ENCODE data around the gene MGAT1.

The MGAT1 gene

GRCh38 chr5:180823940-180824629 is 21.5 kb upstream of the MGAT1 start:
- DNase-seq (ENCODE audit: low read depth) = no peak

- no peak for DNase-seq (ENCODE audit: low read depth)
These were observed 20.7 kb upstream of the MGAT1 start for GRCh38 chr5:180823346-180823745.

GRCh38 chr5:180821538-180821937 is 18.9 kb upstream of the MGAT1 start:
- DNase-seq (ENCODE audit: low read depth) = no peak

- no peak for DNase-seq (ENCODE audit: low read depth)
These were observed 18.2 kb upstream of the MGAT1 start for GRCh38 chr5:180820788-180821321.

GRCh38 chr5:180818677-180819341 is 16.2 kb upstream of the MGAT1 start:
- DNase-seq (ENCODE audit: low read depth) = no peak

GRCh38 chr5:180817893-180818674 is 15.5 kb upstream of the MGAT1 start:
- no peak for DNase-seq (ENCODE audit: low read depth)

GRCh38 chr5:180816608-180817534 is 14.3 kb upstream of the MGAT1 start:
- DNase-seq (ENCODE audit: low read depth) = no peak

GRCh38 chr5:180815293-180815917 is 12.8 kb upstream of the MGAT1 start:
- no peak for DNase-seq (ENCODE audit: low read depth)

- DNase-seq (ENCODE audit: low read depth) = no peak
These were observed 10.8 kb upstream of the MGAT1 start for GRCh38 chr5:180813420-180813819.

- no peak for DNase-seq (ENCODE audit: low read depth)
These were observed 9.1 kb upstream of the MGAT1 start for GRCh38 chr5:180811623-180812124.

GRCh38 chr5:180810959-180811622 is 8.5 kb upstream of the MGAT1 start:
- no peak for DNase-seq (ENCODE audit: low read depth)

- DNase-seq (ENCODE audit: low read depth) = peak; percentile 91
These were observed 7.8 kb upstream of the MGAT1 start for GRCh38 chr5:180810210-180810958.

- DNase-seq (ENCODE audit: low read depth) = peak; percentile 91
These were observed 7.0 kb upstream of the MGAT1 start for GRCh38 chr5:180809403-180810209.

- DNase-seq (ENCODE audit: low read depth) = no peak
These were observed 5.9 kb upstream of the MGAT1 start for GRCh38 chr5:180808461-180809000.

GRCh38 chr5:180807654-180808414 is 5.2 kb upstream of the MGAT1 start:
- DNase-seq (ENCODE audit: low read depth) = no peak

GRCh38 chr5:180807046-180807445 is 4.4 kb upstream of the MGAT1 start:
- DNase-seq (ENCODE audit: low read depth) = no peak

- no peak for DNase-seq (ENCODE audit: low read depth)
These were observed 3.9 kb upstream of the MGAT1 start for GRCh38 chr5:180806351-180807011.

Measured in stimulated activated CD4-positive, alpha-beta T cell treated with anti-CD3 and anti-CD28 coated beads, Interleukin-2, amount 100 ng/mL, for 4 hours (primary cell).